ENCODE results near the gene RAD51B.

- TF ChIP-seq POLR2A (IDR thresholded peaks at IDR 0.05) (no peak), CTCF (IDR thresholded peaks at IDR 0.05) (no peak)
Observed at GRCh38 chr14:68359837-68360552, 540.4 kb downstream of the RAD51B start.
